OCI-LY3 (cell line): Measurements from ENCODE around the gene RFWD3.

ENCODE experiments used
- CTCF ChIP-seq: fragments of 200-600, 300-600 bp; sonication (generic); IDR thresholded peaks from 2 replicates; pipeline ENCODE4 v1.5.1; 2014; ENCODE audit warnings: antibody characterized with exemption, low read length, low read depth
- EZH2phosphoT487 ChIP-seq: fragments of 200-600 bp; shearing (Covaris generic); IDR thresholded peaks from 2 replicates; pipeline ENCODE4 v1.6.1; 2018; ENCODE audit warnings: antibody characterized with exemption, mixed run types, low read depth

GRCh38 chr16:74611721-74612120, 55.0 kb downstream of the RFWD3 start:
- no peak for TF ChIP-seq CTCF
- TF ChIP-seq EZH2phosphoT487, result no peak
